COLO668 (cell line): ENCODE data around the gene C1QTNF3.

Experiments
- DNase-seq: peaks from one replicate; lab custom pipeline; 2025; ENCODE audit not compliant: unreplicated experiment; lab: John Stamatoyannopoulos, UW

Gene C1QTNF3

DNA sequence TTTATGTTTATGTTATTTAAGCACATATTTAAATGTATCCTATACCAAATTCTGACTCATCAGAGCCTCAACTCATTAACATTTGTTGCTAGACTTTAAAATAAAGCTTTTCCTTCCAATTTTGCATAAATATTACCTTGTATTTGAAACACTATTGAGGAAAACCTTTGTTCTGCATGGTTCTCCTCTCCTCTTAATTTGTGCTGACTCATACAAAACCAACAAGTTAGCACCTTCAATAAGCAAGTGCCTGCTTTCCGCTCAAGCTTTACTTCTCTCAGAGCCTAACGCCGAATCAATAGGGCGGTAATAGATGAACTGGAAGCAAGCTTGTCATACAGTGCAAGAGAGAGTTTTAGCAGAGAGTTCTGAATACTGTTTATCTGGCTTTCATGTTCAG, 43.0 kb downstream of the C1QTNF3 start:
- no peak for DNase-seq

DNA sequence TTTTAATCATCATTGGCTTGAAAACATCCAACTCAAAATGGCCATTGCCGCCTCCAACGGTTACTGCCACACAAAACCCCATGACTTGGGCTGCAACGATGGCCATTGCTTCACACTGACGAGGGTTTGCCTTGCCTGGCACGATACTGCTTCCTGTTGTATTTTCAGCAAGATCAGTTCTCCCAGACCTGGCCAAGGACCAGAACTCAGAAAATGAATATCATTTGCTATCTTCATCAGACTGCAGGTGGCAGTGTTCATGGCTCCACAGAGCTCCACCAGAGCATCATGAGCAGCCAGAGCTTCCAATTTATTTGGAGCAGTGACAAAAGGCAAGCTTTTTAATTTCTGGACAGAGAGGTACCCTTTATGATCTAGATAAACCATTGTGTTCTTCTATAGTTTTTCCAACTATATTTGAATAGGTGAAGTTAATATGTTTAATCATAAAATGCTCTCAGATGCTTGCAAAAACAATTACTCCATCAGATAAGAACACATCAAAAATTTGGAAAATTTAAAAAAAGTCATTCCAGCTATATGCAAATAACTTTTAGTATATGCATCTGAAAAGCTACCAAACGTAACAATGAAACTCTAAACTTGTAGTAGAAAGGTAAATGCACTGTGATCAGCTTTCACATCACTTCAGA, 45.6 kb downstream of the C1QTNF3 start:
- peak; percentile 27 for DNase-seq

GRCh38 chr5:33995865-33996264, 47.1 kb downstream of the C1QTNF3 start:
- no peak for DNase-seq

DNA sequence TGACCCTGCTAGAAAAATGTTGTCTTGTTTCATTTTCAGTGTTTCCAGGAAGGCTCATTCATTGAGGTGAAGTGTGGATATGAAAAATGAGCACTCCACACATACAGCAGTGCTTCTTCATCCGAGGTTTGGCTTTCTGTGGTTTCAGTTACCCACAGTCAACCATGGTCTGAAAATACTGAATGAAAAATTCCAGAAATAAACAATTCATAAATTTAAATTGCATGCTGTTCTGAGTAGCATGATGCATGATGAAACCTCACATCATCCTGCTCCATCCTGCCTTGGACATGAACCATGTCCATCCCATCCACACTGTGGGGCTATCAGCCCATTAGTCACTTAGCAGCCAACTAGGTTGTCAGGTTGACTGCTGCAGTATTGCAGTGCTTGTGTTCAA, 48.2 kb downstream of the C1QTNF3 start:
- no peak for DNase-seq

- no peak for DNase-seq
Measured at GRCh38 chr5:33992864-33993263, 50.1 kb downstream of the C1QTNF3 start.

- DNase-seq: no peak
Measured at GRCh38 chr5:33985447-33985846, 57.6 kb downstream of the C1QTNF3 start.

DNA sequence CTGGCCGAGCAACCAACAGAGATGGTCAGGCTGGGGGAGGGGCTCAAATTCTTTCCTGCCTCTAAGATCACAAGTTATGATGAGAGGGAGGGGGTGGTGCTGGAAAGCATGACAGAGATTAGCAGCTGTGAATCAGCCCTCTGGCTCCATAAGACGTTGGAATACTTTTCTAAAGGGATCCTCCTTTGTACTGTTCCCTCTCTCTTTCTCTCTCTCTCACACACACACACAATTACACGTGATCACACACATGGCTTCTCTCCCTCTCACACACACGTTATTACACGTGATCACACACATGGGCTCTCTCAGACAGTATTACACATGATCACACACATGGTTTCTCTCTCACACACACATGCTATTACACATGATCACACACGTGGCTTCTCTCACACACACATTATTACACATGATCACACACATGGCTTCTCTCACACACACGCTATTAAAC, 58.3 kb downstream of the C1QTNF3 start, which contains the start of gene SLC45A2:
Gene SLC45A2 (minus strand): TSS at position 23 of the 454 bp plus-strand sequence. CDS start 110 bp downstream, outside the sequence.
- no peak for DNase-seq

- DNase-seq: no peak
Measured at GRCh38 chr5:33984178-33984577, 58.8 kb downstream of the C1QTNF3 start.

GRCh38 chr5:33981408-33982162, 61.4 kb downstream of the C1QTNF3 start:
- no peak for DNase-seq

GRCh38 chr5:33980030-33980429, 63.0 kb downstream of the C1QTNF3 start:
- DNase-seq: no peak

- no peak for DNase-seq
Measured at GRCh38 chr5:33978306-33978705, 64.7 kb downstream of the C1QTNF3 start.

GRCh38 chr5:33976307-33976706, 66.7 kb downstream of the C1QTNF3 start:
- DNase-seq: no peak

- no peak for DNase-seq
Measured at GRCh38 chr5:33975852-33976251, 67.2 kb downstream of the C1QTNF3 start.

DNA sequence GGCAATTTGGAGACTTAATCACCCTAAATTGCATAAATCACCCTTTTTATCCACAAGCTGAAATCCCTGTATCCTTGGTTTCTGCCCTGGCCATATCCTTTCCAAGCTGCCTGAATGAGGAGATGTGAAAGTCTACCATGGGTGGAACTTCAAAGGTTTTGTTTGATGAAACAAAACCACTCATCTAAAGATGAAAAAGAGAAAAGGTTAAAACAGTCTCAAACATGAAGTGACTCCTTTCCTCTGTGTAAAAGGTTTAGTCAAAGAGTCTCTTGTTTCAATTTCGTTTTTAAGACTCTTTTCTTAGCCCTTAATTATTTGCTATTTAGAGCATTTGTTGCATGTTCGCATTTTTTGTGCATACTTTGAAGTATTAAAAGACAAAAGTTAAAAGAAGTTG, 69.7 kb downstream of the C1QTNF3 start:
- DNase-seq: no peak

GRCh38 chr5:33969572-33970452, 73.2 kb downstream of the C1QTNF3 start:
- DNase-seq: no peak

DNA sequence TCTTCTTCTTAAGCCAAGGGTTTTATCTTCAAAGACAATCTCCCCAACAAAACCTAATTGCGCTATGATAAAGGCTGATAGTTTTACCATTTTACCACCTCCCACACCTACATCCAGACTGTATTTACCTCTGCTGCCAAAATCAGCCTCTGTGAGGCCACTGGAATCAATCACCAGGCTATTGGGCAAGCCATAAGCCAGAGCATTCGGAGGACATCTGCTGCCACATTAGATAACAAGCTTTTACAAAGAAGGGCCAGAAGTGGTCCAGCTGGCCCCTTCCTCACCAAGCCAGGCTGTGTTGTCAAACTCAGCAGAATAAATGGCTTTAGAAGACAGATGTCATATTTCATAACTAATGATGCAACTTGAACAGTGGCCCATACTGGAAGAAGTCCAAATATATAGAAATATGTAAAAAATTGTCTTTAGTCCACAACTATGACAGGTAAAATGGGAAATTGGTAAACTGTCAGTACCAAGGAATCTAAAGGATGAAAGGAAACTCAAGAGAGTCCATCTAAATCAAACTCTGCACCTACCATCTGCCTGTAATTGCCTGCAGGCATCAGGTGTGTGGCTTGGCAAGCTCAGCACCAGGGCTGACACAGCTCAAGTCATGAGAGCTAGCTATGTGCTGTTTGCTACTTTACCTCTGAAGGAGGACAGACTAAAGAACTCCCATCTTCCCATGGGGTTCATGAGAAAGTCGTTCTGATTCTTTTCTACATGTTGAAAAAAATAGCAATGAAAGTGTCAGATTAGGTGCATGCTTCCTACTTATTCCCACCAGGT, 74.6 kb downstream of the C1QTNF3 start:
- DNase-seq: no peak
